GM12801 (cell line): ENCODE results near the gene WNK1.

Source experiments
- CTCF ChIP-seq: IDR thresholded peaks from one replicate; pipeline ENCODE4 v1.5.1; 2011; ENCODE audit warnings: control low read depth; ENCODE audit not compliant: insufficient read length; ENCODE audit errors: extremely low read depth

Gene WNK1

GRCh38 chr12:936377-937345 is 184.3 kb downstream of the WNK1 start:
- TF ChIP-seq CTCF = no peak

- no peak for TF ChIP-seq CTCF
Measured at GRCh38 chr12:938810-939209, 186.4 kb downstream of the WNK1 start.

GRCh38 chr12:943051-943450 is 190.7 kb downstream of the WNK1 start:
- no peak for TF ChIP-seq CTCF

GRCh38 chr12:944211-944610 is 191.8 kb downstream of the WNK1 start:
- TF ChIP-seq CTCF = no peak

- no peak for TF ChIP-seq CTCF
Measured at GRCh38 chr12:946212-946611, 193.8 kb downstream of the WNK1 start.

GRCh38 chr12:946631-947030 is 194.3 kb downstream of the WNK1 start:
- TF ChIP-seq CTCF = no peak

- no peak for TF ChIP-seq CTCF
Measured at GRCh38 chr12:948238-948637, 195.9 kb downstream of the WNK1 start.
